ENCODE data around the gene POLR3E. TPM values are rescaled to one million over a fixed set of nuclear protein-coding genes. Genes with fewer than 3 reads are reported as not detected.
A peak's percentile ranks its signal among the peaks of the same experiment; 100 is the strongest.

The POLR3E gene
- total RNA-seq, 1 donor from 2014 or later: 43.3 TPM

DNA sequence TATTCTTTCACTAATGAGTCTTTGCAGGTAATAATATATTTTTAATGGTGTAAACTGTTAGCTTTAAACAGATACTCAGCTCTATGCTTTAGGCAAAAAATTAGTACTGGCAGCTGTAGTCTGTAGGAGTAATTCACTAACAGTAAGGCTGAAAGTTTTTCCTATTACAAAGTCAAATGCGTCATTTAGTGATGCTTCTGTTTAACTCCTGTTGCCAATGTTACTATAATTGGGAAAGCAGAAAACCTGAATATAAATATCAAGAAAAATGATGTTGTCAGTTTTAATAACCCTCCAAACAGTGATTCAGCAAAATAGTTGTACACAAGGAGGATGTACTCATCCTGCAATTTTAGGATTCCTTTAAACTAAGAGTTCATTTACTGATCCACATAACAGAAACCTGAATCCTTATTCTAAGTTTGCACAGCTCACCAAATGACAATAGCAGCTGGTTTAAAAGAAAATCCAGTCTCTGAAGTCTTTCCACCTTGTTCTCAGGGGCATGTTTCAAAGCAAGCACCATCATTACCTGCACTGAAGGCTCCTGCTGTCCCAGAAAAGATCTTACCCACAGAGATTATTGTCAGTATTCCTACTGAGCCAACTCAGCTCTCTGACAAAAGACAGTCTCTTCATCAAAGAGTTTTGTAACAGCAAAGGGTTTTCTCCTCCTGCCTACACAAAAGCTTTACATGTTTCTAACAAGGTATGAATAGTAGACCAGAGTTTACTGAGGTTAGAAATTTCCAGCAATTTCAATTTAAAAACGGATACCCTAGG, 73.0 kb downstream of the POLR3E start:
- Histone ChIP-seq H3K4me1 (peaks cover 48% of the 10 kb centered on the region), H3K27me3 (no peaks in the 10 kb centered on the region), H3K36me3 (no peaks in the 10 kb centered on the region), H3K9me3 (no peaks in the 10 kb centered on the region), H3K4me3 (no peak overlapping the region), H3K27ac (no peak overlapping the region)
- no peak for TF ChIP-seq CTCF (IDR thresholded peaks at IDR 0.05)
- DNase-seq (no peak), ATAC-seq (no peak)
- intact Hi-C loops (cut with DNase I): no loop called here

GRCh38 chr16:22372882-22373661, 75.9 kb downstream of the POLR3E start:
- DNase-seq (no peak), ATAC-seq (no peak)
- peak overlapping the region; percentile 92 for H3K4me3 ChIP-seq
- intact Hi-C loops (cut with DNase I): no loop called here
- no peaks in the 10 kb centered on the region for H3K27me3 ChIP-seq
- no peak for TF ChIP-seq CTCF (IDR thresholded peaks at IDR 0.05)
- no peaks in the 10 kb centered on the region for H3K36me3 ChIP-seq
- H3K27ac ChIP-seq: peak overlapping the region; percentile 88
- no peaks in the 10 kb centered on the region for H3K9me3 ChIP-seq
- H3K4me1 ChIP-seq: peaks cover 48% of the 10 kb centered on the region

DNA sequence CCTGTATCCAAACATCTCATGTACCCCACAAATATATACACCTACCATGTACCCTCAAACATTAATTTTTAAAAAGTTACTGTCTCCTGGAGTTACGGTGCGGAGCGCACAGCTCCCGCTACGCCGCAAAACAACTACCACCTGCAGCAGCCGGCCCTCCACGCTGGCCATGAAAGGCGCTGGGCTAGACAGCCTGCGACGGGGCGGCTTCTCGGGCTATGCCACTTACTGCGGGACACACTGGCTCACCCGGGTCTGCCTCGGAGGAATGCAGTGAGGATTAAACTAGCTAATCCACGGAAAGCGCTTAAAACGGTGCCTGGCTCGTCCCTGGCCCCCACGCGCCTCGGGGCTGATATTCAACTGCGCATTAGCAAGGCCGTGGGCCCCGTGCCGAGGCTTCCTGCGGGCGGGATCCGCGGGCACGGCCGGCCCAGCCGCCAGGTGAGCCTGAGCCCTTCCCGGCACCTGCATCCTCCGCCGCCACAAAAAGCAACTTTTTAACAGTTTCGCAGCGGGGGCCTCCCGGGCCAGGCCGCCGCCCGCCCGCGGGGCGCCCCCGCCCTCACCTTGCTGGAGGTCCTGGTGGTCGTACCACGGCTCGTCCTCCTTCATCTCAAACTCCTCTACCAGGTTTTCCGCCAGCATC, 76.6 kb downstream of the POLR3E start:
- peak overlapping the region; percentile 88 for H3K27ac ChIP-seq
- DNase-seq (peak; percentile 77), ATAC-seq (peak; percentile 25)
- H3K9me3 ChIP-seq: no peaks in the 10 kb centered on the region
- H3K4me1 ChIP-seq: peaks cover 41% of the 10 kb centered on the region
- no peaks in the 10 kb centered on the region for H3K36me3 ChIP-seq
- peak overlapping the region; percentile 92 for H3K4me3 ChIP-seq
- no peaks in the 10 kb centered on the region for H3K27me3 ChIP-seq
- no peak for TF ChIP-seq CTCF (IDR thresholded peaks at IDR 0.05)
- intact Hi-C loops (cut with DNase I): no loop called here

DNA sequence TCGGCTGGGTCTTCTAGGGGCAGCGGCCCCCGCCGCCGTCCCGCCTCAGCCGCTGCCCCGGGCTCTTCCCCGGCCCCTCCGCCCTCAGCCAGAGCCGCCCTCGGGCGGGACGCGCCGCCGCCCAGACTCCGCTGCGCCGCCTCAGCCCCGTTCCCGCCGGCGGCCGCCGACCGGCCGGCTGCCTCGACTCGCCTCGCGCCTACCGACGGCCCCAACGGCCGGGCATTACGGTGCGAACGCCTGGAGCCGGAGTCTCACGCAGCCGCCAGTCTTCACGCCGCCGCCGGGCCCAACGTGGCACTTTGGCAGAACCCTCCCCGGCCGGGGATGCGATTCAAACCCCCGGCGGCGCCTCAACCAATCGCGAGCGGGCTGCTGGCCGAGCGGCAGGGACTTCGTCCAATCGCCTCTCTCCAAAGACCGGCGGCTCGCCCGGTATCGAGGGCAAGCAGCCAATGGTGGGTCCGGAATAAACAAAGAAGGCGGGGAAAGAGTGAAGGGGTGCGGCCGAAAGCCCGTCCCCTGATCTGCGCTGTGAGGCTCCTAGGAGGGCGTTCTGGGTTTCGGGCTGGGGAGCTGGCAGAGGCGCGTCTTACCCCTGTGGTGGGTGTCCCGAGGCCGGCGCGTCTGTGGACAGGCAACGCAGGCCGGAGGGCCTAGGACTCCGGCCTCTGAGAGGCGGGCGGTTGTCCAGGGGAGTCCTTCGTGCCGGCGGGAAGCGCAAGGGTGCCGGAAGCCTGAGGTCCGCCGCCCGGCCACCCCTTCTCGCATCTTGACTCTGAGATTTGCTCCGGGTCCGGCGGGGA, 77.3 kb downstream of the POLR3E start, which contains the start of gene CDR2:
Gene CDR2 (minus strand): TSS at position 309 of the 806 bp plus-strand sequence. CDS start 310 bp downstream, outside the sequence.
- no peak for TF ChIP-seq CTCF (IDR thresholded peaks at IDR 0.05)
- Histone ChIP-seq H3K27me3 (no peaks in the 10 kb centered on the region), H3K36me3 (no peaks in the 10 kb centered on the region), H3K9me3 (no peaks in the 10 kb centered on the region), H3K4me3 (peak within 1 kb of the TSS; percentile 92), H3K4me1 (peaks cover 36% of the 10 kb centered on the region), H3K27ac (peak within 1 kb of the TSS; percentile 88)
- peak; percentile 98 for ATAC-seq
- intact Hi-C loops (cut with DNase I): no loop called here
- peak; percentile 99 for DNase-seq
